Peyer's patch (tissue), 4 donors: ENCODE results near the gene POU2F3. TPM values are rescaled to one million over a fixed set of nuclear protein-coding genes. Genes with fewer than 3 reads are reported as not detected.
A peak's percentile ranks its signal among the peaks of the same experiment; 100 is the strongest.

Source experiments
- DNase-seq, 3 donors: peaks; one replicate each; pipeline ENCODE4 v3.0.0-alpha.2; 2017 to 2019
- H3K27ac ChIP-seq, 4 donors: fragments of 200-600 bp; sonication (generic); one replicate each; pipeline ENCODE4 v1.5.1; 2016 to 2019
- H3K27me3 ChIP-seq, 2 donors: fragments of 200-600 bp; sonication (generic); one replicate each; pipeline ENCODE4 v1.5.1; 2019
- H3K36me3 ChIP-seq, 3 donors: fragments of 200-600 bp; sonication (generic); one replicate each; pipeline ENCODE4 v1.5.1; 2016 to 2019
- H3K4me1 ChIP-seq, 4 donors: fragments of 200-600 bp; sonication (generic); one replicate each; pipeline ENCODE4 v1.5.1; 2016 to 2019
- H3K4me3 ChIP-seq, 4 donors: fragments of 200-600 bp; sonication (generic); 1 replicate in 3 of 4; 2 replicates in 1 of 4; pipeline ENCODE4 v1.5.1; 2016 to 2019; ENCODE audit warnings: mild to moderate bottlenecking in 1 of 4
- H3K9me3 ChIP-seq, 4 donors: fragments of 200-600 bp; sonication (generic); one replicate each; pipeline ENCODE4 v1.5.1; 2016 to 2019; ENCODE audit warnings: mild to moderate bottlenecking in 1 of 4
- CTCF ChIP-seq, 6 experiments: fragments of 450-650 bp in 4 of 6; fragments of 200-600 bp in 2 of 6; sonication (generic) in 1 of 6; IDR thresholded peaks; one replicate each; pipeline ENCODE4 v1.5.1; 2017 to 2019; ENCODE audit warnings: antibody characterized with exemption in 6 of 6, mild to moderate bottlenecking in 3 of 6, moderate library complexity in 1 of 6
- POLR2A ChIP-seq, 2 donors: fragments of 450-650 bp; IDR thresholded peaks; one replicate each; pipeline ENCODE4 v1.5.1; 2017; ENCODE audit warnings: antibody characterized with exemption in 2 of 2, mild to moderate bottlenecking in 2 of 2, moderate library complexity in 2 of 2
- total RNA-seq, 4 donors: library from RNA; depleted of rRNA; stranded (reverse); fragments of >200 nt; gene quantifications; one replicate each; pipeline ENCODE4 v1.1.0, GENCODE V29; 2016

The POU2F3 gene
- total RNA-seq, 4 donors from 2014 or later: 2.2 to 3.3 (median 2.8) TPM; not detected in 1

DNA sequence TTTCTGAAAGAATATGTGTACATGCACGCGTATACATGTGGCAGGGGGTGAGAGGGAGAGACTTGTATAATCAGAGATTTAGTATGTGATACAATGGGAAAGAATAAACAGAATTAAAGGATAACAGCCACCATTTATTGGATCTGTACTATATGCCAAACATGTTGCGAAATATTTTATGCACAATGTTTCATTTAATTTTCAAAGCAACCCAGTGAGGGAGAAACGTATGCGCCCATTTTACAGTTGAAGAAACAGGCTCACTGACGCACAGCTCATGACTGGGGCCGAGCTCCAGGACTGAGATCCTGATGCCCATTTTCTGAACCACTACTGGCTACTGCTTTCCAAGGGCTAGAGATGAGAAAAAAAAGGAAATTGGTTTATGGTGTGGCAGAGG, 32.4 kb upstream of the POU2F3 start:
- DNase-seq: no peak
- Histone ChIP-seq H3K27ac (peak overlapping the region in 1 of 4 donors; percentile 96), H3K4me3 (no peak overlapping the region), H3K9me3 (no peaks in the 10 kb centered on the region), H3K4me1 (peaks cover 0 to 28% (median 8%) of the 10 kb centered on the region in 4 donors), H3K36me3 (no peaks in the 10 kb centered on the region), H3K27me3 (no peaks in the 10 kb centered on the region)
- TF ChIP-seq CTCF (IDR thresholded peaks at IDR 0.05): no peak
- TF ChIP-seq POLR2A (IDR thresholded peaks at IDR 0.05): no peak

DNA sequence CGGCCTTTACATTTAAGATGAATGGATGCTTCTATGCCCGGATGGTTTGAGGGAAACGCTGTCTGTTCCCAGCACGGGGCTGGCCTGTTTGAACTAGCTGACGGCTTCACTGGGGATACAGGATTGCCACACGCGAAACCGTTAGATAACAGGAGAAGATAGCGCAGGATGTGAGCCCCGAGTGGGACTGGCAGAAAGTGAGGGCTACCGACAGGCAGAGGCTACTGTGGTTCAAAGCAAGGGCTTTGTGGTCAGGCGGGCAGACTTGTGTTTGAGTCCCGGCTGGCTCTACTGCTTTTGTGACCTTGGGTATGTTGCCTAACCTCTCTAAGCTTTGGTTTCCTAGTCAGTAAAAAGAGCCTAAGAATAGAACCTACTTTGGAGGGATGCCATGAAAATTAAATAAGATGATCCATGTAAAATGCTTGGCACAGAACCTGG, 31.9 kb upstream of the POU2F3 start:
- Histone ChIP-seq H3K36me3 (no peaks in the 10 kb centered on the region), H3K9me3 (no peaks in the 10 kb centered on the region), H3K27me3 (no peaks in the 10 kb centered on the region), H3K4me1 (peaks cover 0 to 28% (median 8%) of the 10 kb centered on the region in 4 donors), H3K4me3 (no peak overlapping the region), H3K27ac (peak overlapping the region in 3 of 4 donors; percentile 17 to 96 (median 81))
- no peak for TF ChIP-seq CTCF (IDR thresholded peaks at IDR 0.05)
- no peak for TF ChIP-seq POLR2A (IDR thresholded peaks at IDR 0.05)
- no peak for DNase-seq

DNA sequence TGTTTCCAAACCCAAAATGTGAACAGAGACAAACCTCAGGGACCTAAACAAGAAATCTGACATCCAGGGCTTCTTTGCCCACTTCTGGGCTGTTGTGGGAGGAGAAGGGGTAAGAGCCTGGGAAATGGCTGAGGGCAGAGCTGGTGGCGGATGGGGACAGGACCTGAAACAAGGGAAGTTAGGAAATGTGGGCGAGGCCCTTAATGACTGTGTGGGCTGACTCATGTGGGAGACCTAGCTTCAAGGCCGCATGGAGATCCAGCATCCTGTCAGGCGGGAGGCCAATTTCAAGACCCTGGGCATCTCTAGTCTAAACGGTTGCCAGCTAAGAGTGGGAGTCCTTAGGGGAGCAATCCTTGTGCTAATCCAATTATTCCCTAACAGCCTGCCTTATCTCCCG, 31.2 kb upstream of the POU2F3 start:
- H3K9me3 ChIP-seq: no peaks in the 10 kb centered on the region
- H3K4me3 ChIP-seq: no peak overlapping the region
- H3K27me3 ChIP-seq: no peaks in the 10 kb centered on the region
- H3K36me3 ChIP-seq: no peaks in the 10 kb centered on the region
- DNase-seq: peak in 1 of 3 donors; percentile 79
- no peak for TF ChIP-seq CTCF (IDR thresholded peaks at IDR 0.05)
- TF ChIP-seq POLR2A (IDR thresholded peaks at IDR 0.05): peak in 1 of 2 donors; percentile 31
- peaks cover 3 to 36% (median 8%) of the 10 kb centered on the region in 4 donors for H3K4me1 ChIP-seq
- H3K27ac ChIP-seq: peak overlapping the region in 3 of 4 donors; percentile 17 to 96 (median 81)

GRCh38 chr11:120209746-120210625, 30.0 kb upstream of the POU2F3 start:
- no peaks in the 10 kb centered on the region for H3K27me3 ChIP-seq
- H3K36me3 ChIP-seq: peaks cover 0 to 3% (median 0%) of the 10 kb centered on the region in 3 donors
- peaks cover 4 to 47% (median 8%) of the 10 kb centered on the region in 4 donors for H3K4me1 ChIP-seq
- peak overlapping the region; percentile 61 to 95 (median 76) for H3K4me3 ChIP-seq
- H3K9me3 ChIP-seq: no peaks in the 10 kb centered on the region
- TF ChIP-seq CTCF (IDR thresholded peaks at IDR 0.05): no peak
- no peak for TF ChIP-seq POLR2A (IDR thresholded peaks at IDR 0.05)
- DNase-seq: no peak
- peak overlapping the region; percentile 69 to 96 (median 84) for H3K27ac ChIP-seq

GRCh38 chr11:120210626-120211521, 29.1 kb upstream of the POU2F3 start, which contains the start of gene OAF:
Gene OAF (plus strand): TSS chr11:120211032. CDS start chr11:120211280, 248 bp downstream.
- DNase-seq: peak; percentile 39 to 81 (median 81)
- Histone ChIP-seq H3K36me3 (peaks cover 0 to 10% (median 0%) of the 10 kb centered on the region in 3 donors), H3K4me3 (peak within 1 kb of the TSS; percentile 61 to 95 (median 76)), H3K9me3 (no peaks in the 10 kb centered on the region), H3K27me3 (no peaks in the 10 kb centered on the region), H3K27ac (peak within 1 kb of the TSS; percentile 69 to 96 (median 84)), H3K4me1 (peaks cover 4 to 55% (median 8%) of the 10 kb centered on the region in 4 donors)
- peak; percentile 56 to 68 for TF ChIP-seq POLR2A (IDR thresholded peaks at IDR 0.05)
- TF ChIP-seq CTCF (IDR thresholded peaks at IDR 0.05): peak in 4 of 6 experiments; percentile 26 to 54 (median 40)
